A549 (cell line): ENCODE measurements around the gene TMEM131.

ENCODE experiments used
- CEBPB ChIP-seq, 2 experiments: fragments of >200 bp in 1 of 2; sonication (Bioruptor Twin) in 1 of 2; formaldehyde crosslinking in 1 of 2; IDR thresholded peaks; 2 replicates each; pipeline ENCODE4 v1.6.1; 2012 to 2016
- EP300 ChIP-seq, 2 experiments: fragments of >200 bp; sonication (Bioruptor Twin); formaldehyde crosslinking; IDR thresholded peaks; 2 replicates in 1 of 2; 3 replicates in 1 of 2; pipeline ENCODE4 v1.6.1; 2016 to 2017
- FOSL2 ChIP-seq, 2 experiments: fragments of 450-650 bp in 1 of 2; fragments of >200 bp in 1 of 2; sonication (Bioruptor Twin) in 1 of 2; formaldehyde crosslinking; IDR thresholded peaks; 2 replicates each; pipeline versions ENCODE4 v1.5.0 to v1.6.1; 2016 to 2020; ENCODE audit warnings: mild to moderate bottlenecking in 1 of 2, moderate library complexity in 1 of 2
- HEYL ChIP-seq: fragments of 250-450 bp; sonication (Bioruptor Pico); IDR thresholded peaks from 2 replicates; pipeline ENCODE4 v1.8.0; 2021; ENCODE audit warnings: mild to moderate bottlenecking, moderate library complexity
- MYC ChIP-seq: IDR thresholded peaks from 2 replicates; pipeline ENCODE4 v1.6.1; 2012; ENCODE audit warnings: mild to moderate bottlenecking, inconsistent platforms, low read length, improper control_type of control experiment, borderline replicate concordance
- NR3C1 ChIP-seq: fragments of >200 bp; sonication (Bioruptor Twin); formaldehyde crosslinking; IDR thresholded peaks from 3 replicates; pipeline ENCODE4 v1.6.1; 2017
- POLR2A ChIP-seq: IDR thresholded peaks from 2 replicates; pipeline ENCODE4 v1.6.1; 2012; ENCODE audit warnings: mild to moderate bottlenecking, low read length
- SREBF2 ChIP-seq: fragments of 450-650 bp; IDR thresholded peaks from 2 replicates; pipeline ENCODE4 v1.6.1; 2014; ENCODE audit warnings: mild to moderate bottlenecking, moderate library complexity
- ZC3H11A ChIP-seq: fragments of 450-650 bp; IDR thresholded peaks from 2 replicates; pipeline ENCODE4 v1.6.1; 2014; ENCODE audit warnings: antibody characterized with exemption, mild to moderate bottlenecking
- ZFP36 ChIP-seq: fragments of 450-650 bp; IDR thresholded peaks from 2 replicates; pipeline ENCODE4 v1.6.1; 2014; ENCODE audit warnings: borderline replicate concordance; ENCODE audit not compliant: partially characterized antibody
- TF ChIP-seq, protein P1 (sequence below): fragments of >200 bp; sonication (Bioruptor Twin); formaldehyde crosslinking; IDR thresholded peaks from 3 replicates; pipeline ENCODE4 v1.5.1; 2016
- TF ChIP-seq, protein P2 (sequence below): IDR thresholded peaks from 2 replicates; pipeline ENCODE4 v1.6.1; 2012
- TF ChIP-seq, protein P3 (sequence below): fragments of 200-600 bp; sonication (generic); IDR thresholded peaks from 2 replicates; pipeline ENCODE4 v1.6.1; 2016; ENCODE audit warnings: antibody characterized with exemption, mild to moderate bottlenecking, moderate library complexity

DNA sequence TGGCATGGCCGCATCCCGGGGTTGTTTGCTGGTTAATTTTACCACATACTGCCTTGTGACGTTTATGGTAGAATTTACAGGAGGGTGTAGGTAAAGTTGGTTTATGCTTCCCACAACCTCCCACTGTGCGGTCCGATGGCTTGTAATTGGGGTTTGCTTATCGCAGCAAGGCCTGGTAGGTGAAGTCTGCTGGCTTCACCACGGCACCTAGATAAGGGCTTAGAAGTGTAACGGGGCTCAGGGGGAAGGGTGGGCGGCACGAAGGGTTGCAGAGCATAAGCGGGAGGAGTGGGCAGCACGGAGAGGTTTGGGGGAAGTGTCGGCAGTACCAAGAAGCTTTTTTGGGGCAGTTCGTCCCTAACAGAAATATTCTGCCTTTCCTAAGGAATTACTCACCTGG is 39.0 kb upstream of the TMEM131 start:
- TF ChIP-seq, protein P1, sequence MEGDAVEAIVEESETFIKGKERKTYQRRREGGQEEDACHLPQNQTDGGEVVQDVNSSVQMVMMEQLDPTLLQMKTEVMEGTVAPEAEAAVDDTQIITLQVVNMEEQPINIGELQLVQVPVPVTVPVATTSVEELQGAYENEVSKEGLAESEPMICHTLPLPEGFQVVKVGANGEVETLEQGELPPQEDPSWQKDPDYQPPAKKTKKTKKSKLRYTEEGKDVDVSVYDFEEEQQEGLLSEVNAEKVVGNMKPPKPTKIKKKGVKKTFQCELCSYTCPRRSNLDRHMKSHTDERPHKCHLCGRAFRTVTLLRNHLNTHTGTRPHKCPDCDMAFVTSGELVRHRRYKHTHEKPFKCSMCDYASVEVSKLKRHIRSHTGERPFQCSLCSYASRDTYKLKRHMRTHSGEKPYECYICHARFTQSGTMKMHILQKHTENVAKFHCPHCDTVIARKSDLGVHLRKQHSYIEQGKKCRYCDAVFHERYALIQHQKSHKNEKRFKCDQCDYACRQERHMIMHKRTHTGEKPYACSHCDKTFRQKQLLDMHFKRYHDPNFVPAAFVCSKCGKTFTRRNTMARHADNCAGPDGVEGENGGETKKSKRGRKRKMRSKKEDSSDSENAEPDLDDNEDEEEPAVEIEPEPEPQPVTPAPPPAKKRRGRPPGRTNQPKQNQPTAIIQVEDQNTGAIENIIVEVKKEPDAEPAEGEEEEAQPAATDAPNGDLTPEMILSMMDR: no peak
- TF ChIP-seq POLR2A: no peak
- TF ChIP-seq MYC: no peak
- no peak for TF ChIP-seq FOSL2 (IDR thresholded peaks at IDR 0.05)
- TF ChIP-seq FOSL2 (CRISPR knock-in tag; IDR thresholded peaks at IDR 0.05): no peak
- no peak for TF ChIP-seq NR3C1
- no peak for TF ChIP-seq EP300 (IDR thresholded peaks at IDR 0.05)
- TF ChIP-seq, protein P2, sequence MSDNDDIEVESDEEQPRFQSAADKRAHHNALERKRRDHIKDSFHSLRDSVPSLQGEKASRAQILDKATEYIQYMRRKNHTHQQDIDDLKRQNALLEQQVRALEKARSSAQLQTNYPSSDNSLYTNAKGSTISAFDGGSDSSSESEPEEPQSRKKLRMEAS: no peak
- TF ChIP-seq CEBPB (IDR thresholded peaks at IDR 0.05): no peak
- TF ChIP-seq HEYL (CRISPR knock-in tag): no peak
- no peak for TF ChIP-seq ZC3H11A
- no peak for TF ChIP-seq SREBF2
- TF ChIP-seq ZFP36: no peak
- TF ChIP-seq, protein P3, sequence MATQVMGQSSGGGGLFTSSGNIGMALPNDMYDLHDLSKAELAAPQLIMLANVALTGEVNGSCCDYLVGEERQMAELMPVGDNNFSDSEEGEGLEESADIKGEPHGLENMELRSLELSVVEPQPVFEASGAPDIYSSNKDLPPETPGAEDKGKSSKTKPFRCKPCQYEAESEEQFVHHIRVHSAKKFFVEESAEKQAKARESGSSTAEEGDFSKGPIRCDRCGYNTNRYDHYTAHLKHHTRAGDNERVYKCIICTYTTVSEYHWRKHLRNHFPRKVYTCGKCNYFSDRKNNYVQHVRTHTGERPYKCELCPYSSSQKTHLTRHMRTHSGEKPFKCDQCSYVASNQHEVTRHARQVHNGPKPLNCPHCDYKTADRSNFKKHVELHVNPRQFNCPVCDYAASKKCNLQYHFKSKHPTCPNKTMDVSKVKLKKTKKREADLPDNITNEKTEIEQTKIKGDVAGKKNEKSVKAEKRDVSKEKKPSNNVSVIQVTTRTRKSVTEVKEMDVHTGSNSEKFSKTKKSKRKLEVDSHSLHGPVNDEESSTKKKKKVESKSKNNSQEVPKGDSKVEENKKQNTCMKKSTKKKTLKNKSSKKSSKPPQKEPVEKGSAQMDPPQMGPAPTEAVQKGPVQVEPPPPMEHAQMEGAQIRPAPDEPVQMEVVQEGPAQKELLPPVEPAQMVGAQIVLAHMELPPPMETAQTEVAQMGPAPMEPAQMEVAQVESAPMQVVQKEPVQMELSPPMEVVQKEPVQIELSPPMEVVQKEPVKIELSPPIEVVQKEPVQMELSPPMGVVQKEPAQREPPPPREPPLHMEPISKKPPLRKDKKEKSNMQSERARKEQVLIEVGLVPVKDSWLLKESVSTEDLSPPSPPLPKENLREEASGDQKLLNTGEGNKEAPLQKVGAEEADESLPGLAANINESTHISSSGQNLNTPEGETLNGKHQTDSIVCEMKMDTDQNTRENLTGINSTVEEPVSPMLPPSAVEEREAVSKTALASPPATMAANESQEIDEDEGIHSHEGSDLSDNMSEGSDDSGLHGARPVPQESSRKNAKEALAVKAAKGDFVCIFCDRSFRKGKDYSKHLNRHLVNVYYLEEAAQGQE: no peak
